T-helper 2 cell (primary cell): ENCODE measurements around the gene TRPV2.

Source experiments
- DNase-seq, 5 experiments: peaks; one replicate each; pipeline versions ENCODE4 v3.0.0 to v3.0.0-alpha.2; 2012 to 2022

TRPV2 gene

DNA sequence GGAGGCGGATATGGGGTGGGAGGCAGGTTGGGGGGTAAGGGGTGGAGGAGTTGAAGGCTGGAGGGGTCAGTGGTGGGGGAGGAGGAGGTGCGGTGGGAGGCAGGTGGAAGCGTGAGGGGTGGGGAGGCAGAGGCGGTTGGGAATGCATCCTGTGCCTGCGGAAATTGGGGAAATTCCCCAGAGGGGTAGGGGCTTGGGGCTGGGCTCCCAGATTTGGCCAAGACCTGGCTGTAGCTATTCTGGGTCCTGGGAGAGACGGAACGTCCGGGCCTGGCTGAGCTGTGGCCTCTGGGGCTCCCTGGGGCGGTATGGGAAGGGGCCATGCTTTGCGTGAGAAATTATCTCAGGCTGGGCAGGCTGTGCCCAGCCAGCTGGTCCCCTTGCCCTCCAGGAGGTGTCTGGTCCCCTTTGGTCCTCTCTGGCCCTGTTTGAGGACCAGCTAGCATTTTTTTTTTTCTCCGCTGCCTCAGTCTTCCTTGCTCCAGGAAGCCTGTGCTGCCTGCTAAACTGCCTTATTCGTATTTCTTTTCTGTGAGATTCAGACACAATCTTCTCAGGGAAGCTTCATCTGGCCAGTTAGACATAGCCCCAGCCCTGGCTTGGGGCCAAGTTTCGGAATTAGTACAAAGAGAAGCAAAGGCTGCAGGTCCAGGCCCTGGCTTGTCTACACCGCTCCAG is 7.3 kb upstream of the TRPV2 start:
- DNase-seq = no peak

DNA sequence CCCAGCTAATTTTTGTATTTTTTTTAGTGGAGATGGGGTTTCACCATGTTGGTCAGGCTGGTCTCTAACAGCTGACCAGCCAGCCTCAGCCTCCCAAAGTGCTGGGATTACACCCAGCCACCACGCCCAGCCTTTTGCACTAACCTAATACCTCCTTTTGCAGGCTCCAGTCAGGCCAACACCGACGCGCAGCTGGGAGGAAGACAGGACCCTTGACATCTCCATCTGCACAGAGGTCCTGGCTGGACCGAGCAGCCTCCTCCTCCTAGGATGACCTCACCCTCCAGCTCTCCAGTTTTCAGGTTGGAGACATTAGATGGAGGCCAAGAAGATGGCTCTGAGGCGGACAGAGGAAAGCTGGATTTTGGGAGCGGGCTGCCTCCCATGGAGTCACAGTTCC is 2.0 kb downstream of the TRPV2 start:
- no peak for DNase-seq

DNA sequence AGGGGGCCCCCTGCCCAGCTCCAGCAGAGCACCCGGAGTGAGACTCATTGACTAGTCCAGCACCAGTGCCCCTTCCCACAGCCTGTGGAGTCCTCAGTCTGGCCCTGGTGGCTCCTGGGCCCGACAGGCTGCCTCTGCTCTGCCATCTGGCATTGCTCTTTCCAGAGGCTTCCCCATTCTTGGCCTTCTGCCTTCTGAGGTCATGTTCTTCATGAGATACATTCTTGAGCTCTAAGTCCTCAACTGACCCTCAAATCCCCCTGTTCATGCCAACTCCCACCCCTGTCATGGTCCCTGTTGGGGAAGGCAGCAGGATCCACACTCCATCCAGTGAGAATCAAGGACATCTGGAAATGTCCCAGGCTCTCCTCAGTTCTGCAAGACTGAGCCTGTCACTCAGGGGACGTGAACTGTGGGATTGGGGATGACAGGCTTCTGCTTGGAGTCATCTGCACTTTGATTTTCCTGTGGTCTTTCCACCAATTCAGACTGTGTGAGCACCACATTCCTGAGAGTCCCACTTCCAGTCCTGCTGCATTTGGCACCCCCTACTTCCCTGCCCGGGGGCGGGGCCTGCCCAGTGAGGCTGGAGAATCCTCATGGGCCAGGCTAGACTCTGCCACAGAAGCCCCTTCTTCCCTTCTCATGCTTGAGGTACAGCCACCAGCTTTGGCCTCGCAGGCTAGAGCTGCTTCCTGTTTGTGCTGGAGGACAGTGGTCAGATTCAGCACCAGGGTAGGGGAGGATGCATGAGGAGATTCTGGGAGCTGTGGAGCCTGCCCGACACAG is 2.7 kb downstream of the TRPV2 start:
- no peak for DNase-seq

DNA sequence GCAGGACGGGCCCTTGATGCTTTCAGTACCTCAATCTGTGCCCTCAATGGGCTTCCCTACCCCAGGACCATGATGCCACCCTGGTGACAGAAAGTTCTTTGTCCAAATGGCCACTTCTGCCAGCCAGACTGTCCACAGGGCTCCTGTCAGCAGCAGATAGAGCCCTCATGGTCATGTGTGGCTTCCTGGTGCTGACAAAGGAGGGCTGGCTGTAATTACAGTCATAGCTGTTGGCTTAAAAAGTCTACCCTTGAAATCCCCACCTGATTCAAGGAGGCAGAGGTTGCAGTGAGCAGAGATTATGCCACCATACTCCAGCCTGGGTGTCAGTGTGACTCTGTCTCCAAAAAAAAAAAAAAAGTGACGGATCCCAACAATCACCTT is 3.3 kb downstream of the TRPV2 start:
- DNase-seq = peak in 1 of 5 experiments; percentile 24

DNA sequence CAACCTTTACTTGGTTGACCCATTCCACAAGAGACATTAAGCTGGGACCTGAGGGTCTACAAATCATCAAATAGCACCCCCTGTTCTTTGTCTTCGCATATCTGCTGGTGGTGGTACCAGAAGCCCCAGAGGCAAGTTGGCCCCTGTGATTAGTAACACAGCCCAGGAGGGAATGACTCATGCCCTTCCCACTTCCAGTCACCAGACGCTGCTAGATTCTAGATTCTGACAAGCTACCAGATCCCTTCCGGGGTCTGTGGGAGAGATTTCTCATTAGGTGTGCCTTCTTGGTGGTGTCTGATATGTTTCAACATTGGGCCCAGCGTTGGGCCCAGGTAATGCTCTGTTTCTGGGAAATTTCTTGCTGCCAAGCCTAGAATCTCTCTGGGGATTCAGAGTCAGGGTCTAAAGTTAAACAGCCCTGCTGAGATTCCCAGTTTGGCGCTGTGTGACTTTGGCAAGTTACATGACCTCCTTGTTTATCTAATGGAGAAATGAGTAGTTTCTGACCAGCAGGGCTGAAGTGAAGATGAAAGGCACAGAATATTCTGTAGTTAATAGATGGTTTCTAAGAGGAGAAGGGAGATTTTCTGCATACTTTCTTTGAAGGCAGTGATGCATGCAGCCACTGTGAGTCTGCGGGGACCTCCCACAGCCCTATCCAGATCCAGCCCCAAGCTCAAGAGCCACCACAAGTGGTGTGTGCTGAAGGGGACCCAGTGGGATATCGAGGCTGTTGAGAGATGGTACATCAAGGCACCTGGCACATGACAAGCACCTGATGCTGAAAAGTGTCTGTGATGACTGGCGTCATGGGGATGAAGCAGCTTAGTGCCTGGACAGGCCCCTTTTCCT is 3.9 kb downstream of the TRPV2 start:
- DNase-seq = peak in 4 of 5 experiments; percentile 11 to 81 (median 30)

DNA sequence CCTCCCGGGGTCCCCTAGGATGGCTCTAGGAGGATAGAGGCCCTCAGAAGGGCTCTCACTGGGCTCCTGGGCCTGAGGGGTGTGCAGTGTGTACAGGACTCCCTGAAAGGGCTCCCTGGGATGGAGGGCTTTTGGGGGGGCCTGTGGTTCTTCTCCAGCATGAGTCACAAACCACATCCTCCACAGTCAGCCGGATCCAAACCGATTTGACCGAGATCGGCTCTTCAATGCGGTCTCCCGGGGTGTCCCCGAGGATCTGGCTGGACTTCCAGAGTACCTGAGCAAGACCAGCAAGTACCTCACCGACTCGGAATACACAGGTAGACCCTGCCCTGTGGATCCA is 4.5 kb downstream of the TRPV2 start:
- peak in 4 of 5 experiments; percentile 23 to 66 (median 39) for DNase-seq

DNA sequence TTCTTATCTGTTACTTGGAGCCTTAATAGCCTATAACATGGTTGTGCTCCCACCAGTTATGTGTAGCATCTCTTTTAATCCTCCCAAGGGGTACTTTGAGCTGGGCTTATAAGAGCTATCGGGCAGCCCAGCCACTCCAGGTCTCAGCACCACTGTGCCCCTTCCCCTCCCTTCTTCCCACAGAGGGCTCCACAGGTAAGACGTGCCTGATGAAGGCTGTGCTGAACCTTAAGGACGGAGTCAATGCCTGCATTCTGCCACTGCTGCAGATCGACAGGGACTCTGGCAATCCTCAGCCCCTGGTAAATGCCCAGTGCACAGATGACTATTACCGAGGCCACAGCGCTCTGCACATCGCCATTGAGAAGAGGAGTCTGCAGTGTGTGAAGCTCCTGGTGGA is 7.0 kb downstream of the TRPV2 start:
- DNase-seq = no peak

DNA sequence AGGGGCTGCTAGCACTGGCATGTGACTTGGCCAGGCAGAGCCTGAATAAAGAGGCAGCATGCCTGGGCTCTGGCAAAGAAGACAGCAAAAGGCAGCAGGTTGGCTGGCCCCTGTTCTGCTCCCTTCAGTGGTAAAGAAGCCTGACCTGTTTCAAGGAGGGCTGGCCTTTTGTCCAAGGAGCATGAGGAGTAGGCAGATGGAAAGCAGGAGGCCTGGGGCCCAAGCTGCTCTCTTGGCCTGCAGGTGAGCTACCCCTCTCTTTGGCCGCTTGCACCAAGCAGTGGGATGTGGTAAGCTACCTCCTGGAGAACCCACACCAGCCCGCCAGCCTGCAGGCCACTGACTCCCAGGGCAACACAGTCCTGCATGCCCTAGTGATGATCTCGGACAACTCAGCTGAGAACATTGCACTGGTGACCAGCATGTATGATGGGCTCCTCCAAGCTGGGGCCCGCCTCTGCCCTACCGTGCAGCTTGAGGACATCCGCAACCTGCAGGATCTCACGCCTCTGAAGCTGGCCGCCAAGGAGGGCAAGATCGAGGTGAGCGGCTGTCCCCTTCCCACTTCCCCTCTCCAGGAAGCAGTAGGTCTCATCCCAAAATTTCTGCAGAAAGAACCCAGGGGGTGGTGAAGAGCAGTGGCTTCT is 8.0 kb downstream of the TRPV2 start:
- DNase-seq = no peak

DNA sequence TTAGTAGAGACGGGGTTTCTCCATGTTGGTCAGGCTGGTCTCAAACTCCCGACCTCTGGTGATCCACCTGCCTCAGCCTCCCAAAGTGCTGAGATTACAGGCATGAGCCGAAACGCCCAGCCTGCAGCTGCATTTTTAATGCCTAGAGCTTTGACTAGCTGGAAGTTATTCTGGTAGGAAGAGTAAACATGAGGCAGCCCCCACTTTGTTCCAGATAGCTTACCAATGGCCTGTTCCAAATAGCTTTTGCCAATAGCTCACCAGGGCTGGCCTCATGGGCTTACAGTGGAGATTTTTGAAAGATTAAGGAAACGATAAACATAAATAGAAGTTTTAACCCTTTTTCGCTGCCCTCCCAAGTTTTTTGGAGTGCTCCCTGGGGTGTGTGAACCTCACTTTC is 9.8 kb downstream of the TRPV2 start:
- DNase-seq = no peak

DNA sequence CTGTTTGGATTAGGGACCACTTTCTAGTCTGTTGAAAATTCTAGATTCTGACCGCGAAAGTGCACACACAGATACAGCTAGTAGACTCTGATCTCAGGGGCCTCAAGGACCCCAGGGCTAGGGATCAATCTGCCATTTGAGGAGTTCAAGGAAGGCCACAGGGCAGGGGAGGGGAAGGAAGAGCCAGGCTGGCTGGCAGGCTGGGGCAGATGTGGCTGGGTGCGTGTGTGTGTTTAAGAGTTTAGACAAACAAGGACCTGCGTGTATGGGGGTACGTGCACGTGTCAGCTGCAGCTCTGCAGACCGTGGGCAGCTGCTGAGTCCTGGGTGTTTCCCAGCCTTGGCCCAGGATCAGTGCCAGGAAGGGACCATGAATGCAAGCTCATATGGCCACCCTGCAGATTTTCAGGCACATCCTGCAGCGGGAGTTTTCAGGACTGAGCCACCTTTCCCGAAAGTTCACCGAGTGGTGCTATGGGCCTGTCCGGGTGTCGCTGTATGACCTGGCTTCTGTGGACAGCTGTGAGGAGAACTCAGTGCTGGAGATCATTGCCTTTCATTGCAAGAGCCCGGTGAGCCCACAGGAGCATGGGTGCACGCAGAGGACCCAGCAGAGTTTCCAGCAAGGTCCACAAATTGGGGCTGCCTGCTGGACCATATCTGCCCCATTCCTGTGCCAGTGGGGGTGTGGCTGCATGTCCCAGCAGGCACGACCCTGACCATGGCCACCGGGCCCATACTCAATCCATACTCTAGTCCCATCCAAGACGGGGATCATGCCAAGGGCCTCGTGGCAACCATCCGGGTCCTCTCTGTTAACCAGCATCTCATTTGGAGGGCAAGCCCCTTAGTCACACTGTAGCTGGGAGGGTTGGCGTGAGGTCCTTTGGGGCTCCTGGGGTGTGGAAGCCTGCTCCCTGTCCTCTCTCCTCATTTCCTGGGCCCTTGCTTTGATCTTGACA is 10.6 kb downstream of the TRPV2 start:
- no peak for DNase-seq

DNA sequence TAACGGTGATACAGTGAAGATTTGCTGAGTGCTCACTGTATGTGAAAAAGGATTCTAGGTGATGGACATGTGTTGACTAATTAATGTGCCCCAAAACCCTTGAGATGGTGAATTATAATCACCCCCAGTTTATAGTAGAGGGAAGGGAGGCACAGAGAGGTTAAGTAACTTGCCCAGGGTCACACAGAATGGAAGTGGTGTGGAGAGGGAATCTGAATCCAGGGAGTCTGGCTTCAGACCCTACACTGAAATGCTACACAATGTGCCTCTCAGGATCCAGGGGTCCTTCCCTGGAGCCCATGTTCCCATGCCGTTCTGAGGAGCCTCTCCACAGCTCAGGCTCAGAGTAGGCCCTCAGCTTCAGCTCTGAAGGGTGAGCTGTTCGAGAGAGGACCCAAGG is 11.6 kb downstream of the TRPV2 start:
- no peak for DNase-seq

DNA sequence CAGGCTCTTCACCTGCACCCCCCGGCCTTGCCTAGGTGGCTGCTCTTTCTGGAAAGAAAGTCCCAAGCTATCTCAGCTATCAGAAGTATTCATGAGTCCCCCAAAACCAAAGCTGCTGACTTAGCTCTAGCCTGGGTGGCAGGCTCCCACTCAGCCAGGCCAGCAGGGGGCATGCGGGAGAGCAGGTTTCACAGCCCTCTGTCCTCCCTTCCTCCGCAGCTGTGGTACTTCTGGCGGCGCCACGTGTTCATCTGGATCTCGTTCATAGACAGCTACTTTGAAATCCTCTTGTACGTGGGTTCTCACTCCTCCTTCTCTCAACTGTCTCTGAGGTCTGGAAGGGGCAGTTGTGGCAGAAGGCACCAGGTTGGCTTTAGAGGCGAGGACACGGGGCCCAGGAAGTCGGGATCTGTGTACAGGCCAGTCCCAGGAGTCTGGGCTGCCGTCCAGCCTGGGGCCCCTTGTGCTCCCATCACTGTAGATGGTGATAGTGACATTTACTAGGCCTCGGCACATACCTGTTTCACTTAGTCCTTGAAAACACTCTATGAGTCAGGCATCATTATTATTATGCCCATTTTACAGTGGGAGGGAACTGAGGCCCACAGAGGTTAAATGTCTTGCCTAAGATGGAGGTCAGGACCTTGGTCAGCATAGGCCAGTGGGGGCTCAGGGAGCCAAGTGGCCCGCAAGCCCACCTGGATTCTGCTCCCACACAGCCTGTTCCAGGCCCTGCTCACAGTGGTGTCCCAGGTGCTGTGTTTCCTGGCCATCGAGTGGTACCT is 12.9 kb downstream of the TRPV2 start:
- DNase-seq = peak in 2 of 5 experiments; percentile 34 to 50

DNA sequence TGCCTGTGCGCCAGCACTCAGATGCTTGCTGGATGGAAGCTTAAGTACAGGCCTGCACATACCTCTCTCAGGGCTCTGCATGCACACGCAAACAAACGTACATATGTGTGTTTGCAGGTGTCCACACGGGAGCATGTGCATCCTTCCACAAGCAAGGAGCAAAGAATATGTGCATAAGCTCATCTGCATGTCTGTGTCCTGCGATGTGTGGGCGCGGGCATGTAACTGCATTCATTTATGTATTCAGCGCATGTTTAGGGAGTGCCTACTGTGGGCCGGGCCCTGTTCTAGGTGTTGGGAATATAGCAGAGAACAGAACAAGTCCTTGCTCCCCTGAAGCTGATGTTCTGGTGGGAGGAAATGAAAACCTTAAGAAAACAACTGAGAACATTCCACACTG is 13.7 kb downstream of the TRPV2 start:
- no peak for DNase-seq

DNA sequence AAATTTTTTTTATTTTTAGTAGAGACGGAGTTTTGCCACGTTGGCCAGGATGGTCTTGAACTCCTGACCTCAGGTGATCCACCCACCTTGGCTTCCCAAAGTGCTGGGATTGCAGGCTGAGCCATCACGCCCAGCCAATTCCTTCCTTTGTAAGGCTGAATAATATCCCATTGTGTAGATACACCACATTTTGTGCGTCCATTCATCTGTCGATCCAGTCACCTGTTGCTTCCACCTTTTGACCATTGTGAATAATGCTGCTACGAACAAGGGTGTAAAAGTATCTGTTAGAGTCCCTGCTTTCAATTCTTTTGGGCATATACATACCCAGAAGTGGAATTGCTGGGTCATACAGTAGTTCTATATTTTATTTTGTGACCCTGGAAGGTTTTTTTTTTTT is 15.3 kb downstream of the TRPV2 start:
- DNase-seq = no peak

DNA sequence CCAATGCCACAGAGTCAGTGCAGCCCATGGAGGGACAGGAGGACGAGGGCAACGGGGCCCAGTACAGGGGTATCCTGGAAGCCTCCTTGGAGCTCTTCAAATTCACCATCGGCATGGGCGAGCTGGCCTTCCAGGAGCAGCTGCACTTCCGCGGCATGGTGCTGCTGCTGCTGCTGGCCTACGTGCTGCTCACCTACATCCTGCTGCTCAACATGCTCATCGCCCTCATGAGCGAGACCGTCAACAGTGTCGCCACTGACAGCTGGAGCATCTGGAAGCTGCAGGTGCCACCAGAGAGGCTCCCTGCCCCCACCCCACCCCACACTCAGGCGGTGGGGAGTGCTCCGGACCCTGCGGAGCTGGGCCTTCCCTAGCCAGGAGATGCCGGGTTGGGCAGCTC is 16.6 kb downstream of the TRPV2 start:
- DNase-seq = no peak

DNA sequence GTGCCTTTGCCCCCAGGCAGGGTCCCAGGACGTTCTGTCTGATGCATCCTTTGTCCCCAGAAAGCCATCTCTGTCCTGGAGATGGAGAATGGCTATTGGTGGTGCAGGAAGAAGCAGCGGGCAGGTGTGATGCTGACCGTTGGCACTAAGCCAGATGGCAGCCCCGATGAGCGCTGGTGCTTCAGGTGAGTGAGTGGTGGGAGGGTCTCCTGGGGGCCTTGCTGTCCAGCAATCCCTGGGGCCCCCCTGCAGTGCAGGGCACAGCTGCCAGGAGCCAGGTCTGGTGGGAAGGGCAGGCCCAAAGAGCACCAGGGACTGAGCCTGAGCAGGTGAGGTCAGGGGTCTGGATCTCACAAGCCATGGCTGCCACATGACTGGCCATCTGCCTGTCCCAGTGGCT is 18.1 kb downstream of the TRPV2 start:
- no peak for DNase-seq

DNA sequence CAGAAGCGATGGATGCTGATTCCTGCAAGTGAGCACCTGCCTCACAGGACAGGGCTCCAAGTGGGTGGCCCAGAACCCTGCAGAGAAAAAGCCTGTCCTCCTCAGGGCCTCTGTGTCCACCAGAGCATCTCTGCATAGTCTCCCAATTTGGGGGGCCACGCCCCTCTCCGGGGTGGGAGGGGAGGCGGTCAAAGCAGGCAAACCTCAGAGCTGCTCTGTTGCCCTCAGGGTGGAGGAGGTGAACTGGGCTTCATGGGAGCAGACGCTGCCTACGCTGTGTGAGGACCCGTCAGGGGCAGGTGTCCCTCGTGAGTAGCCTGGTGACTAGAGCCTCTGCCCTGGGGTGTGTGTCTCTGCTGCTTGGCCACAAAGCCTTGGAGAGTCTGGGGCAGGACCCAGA is 19.3 kb downstream of the TRPV2 start:
- no peak for DNase-seq

DNA sequence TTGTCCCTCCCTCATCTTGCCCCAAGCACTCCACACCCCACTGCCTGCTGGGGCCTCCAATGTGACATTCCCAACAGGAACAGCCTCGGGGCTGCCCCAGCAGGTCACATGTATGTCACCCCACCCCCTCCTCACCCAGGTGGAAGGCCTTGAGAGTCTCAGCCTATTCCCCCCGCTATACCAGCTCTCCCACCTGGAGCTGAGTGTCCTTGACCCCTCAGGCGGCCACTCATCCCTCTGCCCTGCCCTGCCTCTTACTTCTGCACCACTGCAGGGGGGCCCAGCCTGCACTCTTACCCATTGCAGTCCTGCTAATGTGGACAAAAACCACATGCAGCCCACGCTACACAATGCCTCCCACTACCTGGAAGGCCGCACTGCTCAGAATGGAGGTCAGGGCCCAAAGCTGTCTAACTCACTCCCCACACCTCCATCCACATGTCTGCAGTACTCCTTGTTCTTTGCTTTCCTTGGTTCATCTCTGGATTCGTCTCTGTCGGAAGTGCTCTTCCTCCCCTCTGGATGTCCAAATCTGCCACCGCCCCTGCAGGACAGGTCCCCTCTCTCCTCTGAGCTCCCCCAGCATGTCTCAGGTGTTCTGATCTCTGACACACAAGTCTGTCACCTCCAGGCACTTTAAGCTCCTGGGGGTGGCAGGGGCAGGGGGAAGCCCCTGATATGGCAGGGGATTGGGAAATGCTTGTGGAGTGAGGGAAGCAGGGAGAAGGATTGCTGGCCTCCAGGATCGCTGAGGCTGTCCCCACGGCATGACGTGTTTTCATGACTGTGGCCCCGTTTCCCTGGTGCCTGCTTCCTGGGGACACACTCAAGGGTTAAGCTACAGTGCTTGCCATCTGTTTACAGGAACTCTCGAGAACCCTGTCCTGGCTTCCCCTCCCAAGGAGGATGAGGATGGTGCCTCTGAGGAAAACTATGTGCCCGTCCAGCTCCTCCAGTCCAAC is 20.8 kb downstream of the TRPV2 start:
- DNase-seq = no peak

DNA sequence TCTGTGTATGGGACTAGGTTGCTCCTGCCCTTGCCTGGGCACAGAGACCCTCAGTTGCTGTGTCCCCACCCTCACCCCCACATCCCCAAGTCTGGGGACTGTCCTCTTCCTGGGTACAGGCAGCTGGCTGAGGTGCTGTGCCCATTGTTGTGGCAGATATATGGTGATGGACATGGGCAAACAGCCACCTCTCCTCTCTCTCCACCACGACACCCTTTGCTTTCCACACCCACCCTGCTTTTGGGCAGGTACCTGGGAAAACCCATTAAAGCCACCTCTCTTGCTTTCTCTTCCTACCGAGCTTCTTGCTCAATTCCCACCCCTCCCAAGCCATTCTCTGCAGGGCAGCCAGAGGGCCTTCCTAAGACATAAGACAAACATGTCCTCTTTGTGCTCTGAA is 21.7 kb downstream of the TRPV2 start:
- no peak for DNase-seq

DNA sequence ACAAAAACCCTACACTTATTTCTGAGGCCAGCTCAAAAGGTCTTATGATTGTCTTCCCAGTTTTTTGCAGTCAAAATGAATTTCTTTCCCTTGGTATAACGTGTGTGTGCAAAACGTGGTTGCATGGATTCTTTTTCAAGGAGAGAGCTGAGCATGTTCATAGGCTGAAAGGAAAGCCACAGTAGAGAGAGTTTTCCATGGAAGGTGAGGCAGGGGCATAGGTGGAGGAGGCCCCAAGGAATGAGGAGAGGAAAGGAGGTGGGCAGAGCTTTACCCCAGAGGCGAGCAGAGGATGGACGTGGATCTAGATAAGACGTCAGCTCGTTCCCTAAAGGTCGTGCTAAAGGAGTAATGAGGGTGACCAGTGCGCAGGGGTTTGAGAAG is 22.8 kb downstream of the TRPV2 start:
- DNase-seq = no peak
